GM21367 (cell line): ENCODE results near the gene MFSD8.
A peak's percentile ranks its signal among the peaks of the same experiment; 100 is the strongest.
"Not testable (repeated sequence)": the region's sequence is repeated elsewhere in the genome, so short reads cannot be mapped to it uniquely, and the experiment has no call there.

Experiments
- ATAC-seq: cut with Tn5 transposase; IDR thresholded peaks from one replicate; pipeline ENCODE4 v1.9.1; 2021; ENCODE audit not compliant: unreplicated experiment

Gene MFSD8

GRCh38 chr4:127936974-127937373, 28.0 kb downstream of the MFSD8 start:
- no peak for ATAC-seq

- ATAC-seq = not testable (repeated sequence)
These were observed 33.1 kb downstream of the MFSD8 start for GRCh38 chr4:127931836-127932235.

- no peak for ATAC-seq
These were observed 34.8 kb downstream of the MFSD8 start for GRCh38 chr4:127930175-127930574.

- ATAC-seq = not testable (repeated sequence)
These were observed 39.3 kb downstream of the MFSD8 start for GRCh38 chr4:127925720-127926119.

GRCh38 chr4:127922226-127922625, 42.7 kb downstream of the MFSD8 start:
- no peak for ATAC-seq

- no peak for ATAC-seq
These were observed 44.5 kb downstream of the MFSD8 start for GRCh38 chr4:127920521-127920920.

- no peak for ATAC-seq
These were observed 47.8 kb downstream of the MFSD8 start for GRCh38 chr4:127917151-127917550.

GRCh38 chr4:127916512-127916911, 48.5 kb downstream of the MFSD8 start:
- no peak for ATAC-seq

- no peak for ATAC-seq
These were observed 59.9 kb downstream of the MFSD8 start for GRCh38 chr4:127905029-127905428.

- not testable (repeated sequence) for ATAC-seq
These were observed 65.3 kb downstream of the MFSD8 start for GRCh38 chr4:127899682-127900081.

GRCh38 chr4:127896528-127896927, 68.4 kb downstream of the MFSD8 start:
- no peak for ATAC-seq

- ATAC-seq = no peak
These were observed 68.9 kb downstream of the MFSD8 start for GRCh38 chr4:127896069-127896468.

- ATAC-seq = no peak
These were observed 75.1 kb downstream of the MFSD8 start for GRCh38 chr4:127889903-127890302.

- ATAC-seq = no peak
These were observed 76.4 kb downstream of the MFSD8 start for GRCh38 chr4:127888559-127888958.

GRCh38 chr4:127881563-127881864, 83.5 kb downstream of the MFSD8 start:
- peak; percentile 32 for ATAC-seq

- ATAC-seq = peak; percentile 92
These were observed 84.0 kb downstream of the MFSD8 start, which contains the start of gene PLK4 for GRCh38 chr4:127880763-127881562. TSS of gene PLK4 (plus strand) at chr4:127880893. CDS start at chr4:127881135, 242 bp downstream.

- no peak for ATAC-seq
These were observed 89.2 kb downstream of the MFSD8 start for GRCh38 chr4:127875791-127876190.

- no peak for ATAC-seq
These were observed 94.3 kb downstream of the MFSD8 start for GRCh38 chr4:127870688-127871087.

- ATAC-seq = no peak
These were observed 94.7 kb downstream of the MFSD8 start for GRCh38 chr4:127870281-127870680.

- no peak for ATAC-seq
These were observed 96.8 kb downstream of the MFSD8 start for GRCh38 chr4:127868196-127868595.
